K562 (cell line): ENCODE data around the gene GABRB2.

Experiments used
- CREB1 ChIP-seq, 2 experiments: sonication (generic) in 1 of 2; formaldehyde crosslinking in 1 of 2; IDR thresholded peaks; 2 replicates each; pipeline versions ENCODE4 v1.6.1 to v1.8.0; 2012 to 2022; ENCODE audit warnings: inconsistent platforms in 1 of 2, mild to moderate bottlenecking in 1 of 2, missing genetic modification reagents in 1 of 2, moderate library complexity in 1 of 2
- CTCF ChIP-seq, 3 experiments: IDR thresholded peaks in 2 of 3; conservative IDR thresholded peaks in 1 of 3; 2 replicates each; pipeline ENCODE4 v1.5.1; 2011 to 2012; ENCODE audit warnings: low read length in 3 of 3, mild to moderate bottlenecking in 3 of 3, control low read depth in 2 of 3, improper control_type of control experiment in 1 of 3, inconsistent platforms in 1 of 3, low read depth in 1 of 3, mixed read lengths in 1 of 3, moderate library complexity in 1 of 3; ENCODE audit not compliant: insufficient read depth in 2 of 3
- ELF2 ChIP-seq: fragments of 250-450 bp; sonication (Bioruptor Pico); IDR thresholded peaks from 2 replicates; pipeline ENCODE4 v1.5.0; 2021; ENCODE audit warnings: mild to moderate bottlenecking
- EZH2 ChIP-seq: IDR thresholded peaks from 2 replicates; pipeline ENCODE4 v1.6.1; 2012; ENCODE audit warnings: low read depth, mild to moderate bottlenecking, inconsistent platforms, low read length, borderline replicate concordance
- HLTF ChIP-seq: fragments of 450-650 bp; IDR thresholded peaks from 2 replicates; pipeline ENCODE4 v1.6.1; 2016
- MAFF ChIP-seq: IDR thresholded peaks from 2 replicates; pipeline ENCODE4 v1.6.1; 2012; ENCODE audit warnings: low read length, improper control_type of control experiment
- MAX ChIP-seq: sonication (generic); formaldehyde crosslinking; IDR thresholded peaks from 2 replicates; pipeline ENCODE4 v1.9.0; 2022; ENCODE audit warnings: mild to moderate bottlenecking, missing genetic modification reagents
- MED1 ChIP-seq: sonication (generic); formaldehyde crosslinking; IDR thresholded peaks from 2 replicates; pipeline ENCODE4 v1.8.1; 2023; ENCODE audit warnings: missing genetic modification reagents, borderline replicate concordance
- NFYB ChIP-seq: IDR thresholded peaks from 2 replicates; pipeline ENCODE4 v1.6.1; 2011; ENCODE audit warnings: mild to moderate bottlenecking, moderate library complexity; ENCODE audit not compliant: insufficient read length; ENCODE audit errors: extremely low read depth
- PCBP1 ChIP-seq: fragments of 200-400 bp; formaldehyde crosslinking; IDR thresholded peaks from 2 replicates; pipeline ENCODE4 v1.6.1; 2018; ENCODE audit warnings: mild to moderate bottlenecking, low read depth, low read length; ENCODE audit not compliant: poor library complexity, severe bottlenecking
- SMAD1 ChIP-seq: fragments of 150-350 bp; IDR thresholded peaks from 2 replicates; pipeline ENCODE4 v1.6.1; 2014; ENCODE audit warnings: low read length, low read depth; ENCODE audit not compliant: partially characterized antibody
- ZEB2 ChIP-seq: fragments of 450-650 bp; IDR thresholded peaks from 2 replicates; pipeline ENCODE4 v1.6.1; 2016
- ZNF263 ChIP-seq: sonication (generic); formaldehyde crosslinking; IDR thresholded peaks from 2 replicates; pipeline ENCODE4 v1.8.0; 2022; ENCODE audit warnings: mild to moderate bottlenecking, missing genetic modification reagents, borderline replicate concordance
- ZNF592 ChIP-seq: fragments of 450-650 bp; IDR thresholded peaks from 2 replicates; pipeline ENCODE4 v1.6.1; 2017; ENCODE audit warnings: antibody characterized with exemption, mild to moderate bottlenecking

GRCh38 chr5:161382685-161383084 is 163.8 kb downstream of the GABRB2 start:
- TF ChIP-seq ZNF263 (no peak), ZNF592 (no peak), ZEB2 (no peak), MAX (no peak), MED1 (no peak), CTCF (IDR thresholded peaks at IDR 0.05 in 2 of 3, conservative IDR thresholded peaks at IDR 0.05 in 1 of 3; ENCODE audit: insufficient read depth in 2 of 3, low read depth in 1 of 3, low read length in 3 of 3) (no peak), NFYB (no peak), CREB1 (IDR thresholded peaks at IDR 0.05) (no peak), CREB1 (CRISPR knock-in tag; IDR thresholded peaks at IDR 0.05) (no peak), MAFF (no peak), SMAD1 (no peak), ELF2 (CRISPR knock-in tag) (no peak), EZH2 (no peak), HLTF (no peak), PCBP1 (no peak)
